DND-41 (cell line): ENCODE results near the gene CLEC19A.

Source experiments
- EZH2 ChIP-seq: IDR thresholded peaks from 3 replicates; pipeline ENCODE4 v1.6.1; 2012; ENCODE audit warnings: borderline replicate concordance, low read depth, mild to moderate bottlenecking, moderate library complexity, low read length, inconsistent platforms; ENCODE audit not compliant: severe bottlenecking
- TF ChIP-seq, protein P1 (sequence below): IDR thresholded peaks from 2 replicates; pipeline ENCODE4 v1.5.1; 2012; ENCODE audit warnings: borderline replicate concordance, low read length, moderate library complexity, mild to moderate bottlenecking; ENCODE audit not compliant: poor library complexity, severe bottlenecking; ENCODE audit errors: extremely low read depth

DNA sequence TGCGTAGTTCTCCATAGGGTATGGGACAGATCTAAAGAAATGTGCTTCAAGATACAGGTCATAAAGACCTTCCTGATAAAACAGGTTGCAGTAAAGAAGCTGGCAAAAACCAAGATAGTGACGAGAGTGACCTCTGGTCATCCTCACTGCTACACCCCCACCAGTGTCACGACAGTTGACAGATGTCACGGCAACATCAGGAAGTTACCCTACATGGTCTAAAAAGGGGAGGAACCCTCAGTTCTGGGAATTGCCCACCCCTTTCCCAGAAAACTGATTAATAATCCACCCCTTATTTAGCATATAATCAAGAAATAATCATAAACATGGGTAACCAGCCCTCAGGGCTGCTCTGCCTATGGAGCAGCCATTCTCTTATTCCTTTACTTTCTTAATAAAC, 46.3 kb downstream of the CLEC19A start:
- TF ChIP-seq, protein P1, sequence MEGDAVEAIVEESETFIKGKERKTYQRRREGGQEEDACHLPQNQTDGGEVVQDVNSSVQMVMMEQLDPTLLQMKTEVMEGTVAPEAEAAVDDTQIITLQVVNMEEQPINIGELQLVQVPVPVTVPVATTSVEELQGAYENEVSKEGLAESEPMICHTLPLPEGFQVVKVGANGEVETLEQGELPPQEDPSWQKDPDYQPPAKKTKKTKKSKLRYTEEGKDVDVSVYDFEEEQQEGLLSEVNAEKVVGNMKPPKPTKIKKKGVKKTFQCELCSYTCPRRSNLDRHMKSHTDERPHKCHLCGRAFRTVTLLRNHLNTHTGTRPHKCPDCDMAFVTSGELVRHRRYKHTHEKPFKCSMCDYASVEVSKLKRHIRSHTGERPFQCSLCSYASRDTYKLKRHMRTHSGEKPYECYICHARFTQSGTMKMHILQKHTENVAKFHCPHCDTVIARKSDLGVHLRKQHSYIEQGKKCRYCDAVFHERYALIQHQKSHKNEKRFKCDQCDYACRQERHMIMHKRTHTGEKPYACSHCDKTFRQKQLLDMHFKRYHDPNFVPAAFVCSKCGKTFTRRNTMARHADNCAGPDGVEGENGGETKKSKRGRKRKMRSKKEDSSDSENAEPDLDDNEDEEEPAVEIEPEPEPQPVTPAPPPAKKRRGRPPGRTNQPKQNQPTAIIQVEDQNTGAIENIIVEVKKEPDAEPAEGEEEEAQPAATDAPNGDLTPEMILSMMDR, result no peak
- TF ChIP-seq EZH2, result no peak
